GM23338 (cell line): ENCODE results near the gene PPP1R18. TPM values are rescaled to one million over a fixed set of nuclear protein-coding genes. Genes with fewer than 3 reads are reported as not detected.
"Not testable (repeated sequence)": the region's sequence is repeated elsewhere in the genome, so short reads cannot be mapped to it uniquely, and the experiment has no call there.

Experiments used
- ATAC-seq: fragments of 200-7000 bp; cut with Tn5 transposase; 3 replicates; pipeline ENCODE4 v1.9.1; 2020
- DNase-seq: peaks from one replicate; pipeline ENCODE4 v3.0.0-alpha.2; 2015; ENCODE audit warnings: low spot score
- H2AFZ ChIP-seq: fragments of 200-600 bp; sonication (generic); 2 replicates; pipeline ENCODE4 v1.8.0; 2016; ENCODE audit warnings: antibody characterized with exemption, mild to moderate bottlenecking, moderate library complexity
- H3F3A ChIP-seq: fragments of 200-600 bp; sonication (generic); replicated peaks from 2 replicates; pipeline ENCODE4 v1.8.0; 2017; ENCODE audit warnings: antibody characterized with exemption, mixed run types, low read depth
- H3K27ac ChIP-seq: fragments of 200-600 bp; sonication (generic); 2 replicates; pipeline ENCODE4 v1.6.1; 2016; ENCODE audit warnings: low read depth
- H3K27me3 ChIP-seq: fragments of 200-600 bp; sonication (generic); 2 replicates; pipeline ENCODE4 v1.8.0; 2016; ENCODE audit warnings: mild to moderate bottlenecking, mixed run types, moderate library complexity; ENCODE audit not compliant: insufficient read depth
- H3K36me3 ChIP-seq: fragments of 200-600 bp; sonication (generic); 2 replicates; pipeline ENCODE4 v1.8.0; 2016; ENCODE audit warnings: mild to moderate bottlenecking; ENCODE audit not compliant: insufficient read depth
- H3K4me1 ChIP-seq: fragments of 200-600 bp; sonication (generic); 2 replicates; pipeline ENCODE4 v1.8.0; 2016; ENCODE audit warnings: mild to moderate bottlenecking, moderate library complexity; ENCODE audit not compliant: insufficient read depth
- H3K4me2 ChIP-seq: fragments of 200-600 bp; sonication (generic); 2 replicates; pipeline ENCODE4 v1.7.1; 2017; ENCODE audit warnings: mixed run types
- H3K4me3 ChIP-seq: fragments of 200-600 bp; sonication (generic); 2 replicates; pipeline ENCODE4 v1.6.1; 2016; ENCODE audit warnings: mixed run types
- H3K79me2 ChIP-seq: fragments of 200-600 bp; sonication (generic); replicated peaks from 2 replicates; pipeline ENCODE4 v1.8.0; 2017; ENCODE audit warnings: mild to moderate bottlenecking; ENCODE audit not compliant: insufficient read depth
- H3K9me2 ChIP-seq: fragments of 200-600 bp; sonication (generic); 2 replicates; pipeline ENCODE4 v1.8.0; 2017; ENCODE audit not compliant: insufficient read depth
- H4K20me1 ChIP-seq: fragments of 200-600 bp; sonication (generic); replicated peaks from 2 replicates; pipeline ENCODE4 v1.8.0; 2017; ENCODE audit warnings: mild to moderate bottlenecking; ENCODE audit not compliant: insufficient read depth
- H3K27ac Mint-ChIP-seq: 2 replicates; pipeline ENCODE4 v1.8.0; 2020; ENCODE audit warnings: inconsistent platforms, mild to moderate bottlenecking, moderate library complexity, mixed read lengths
- H3K27me3 Mint-ChIP-seq: 3 replicates; pipeline ENCODE4 v1.8.0; 2022; ENCODE audit warnings: low read depth, mild to moderate bottlenecking, moderate library complexity, mixed read lengths, inconsistent platforms; ENCODE audit not compliant: insufficient read depth, poor library complexity
- H3K36me3 Mint-ChIP-seq: 3 replicates; pipeline ENCODE4 v1.8.0; 2021; ENCODE audit warnings: low read depth, mild to moderate bottlenecking, inconsistent platforms, moderate library complexity, mixed read lengths
- H3K4me1 Mint-ChIP-seq: 3 replicates; pipeline ENCODE4 v1.8.0; 2020; ENCODE audit warnings: mild to moderate bottlenecking, inconsistent platforms, mixed read lengths
- H3K4me3 Mint-ChIP-seq: 3 replicates; pipeline ENCODE4 v1.8.0; 2021; ENCODE audit warnings: moderate library complexity, mild to moderate bottlenecking, inconsistent platforms, mixed read lengths
- H3K9me3 Mint-ChIP-seq: 3 replicates; pipeline ENCODE4 v1.8.0; 2020; ENCODE audit warnings: moderate library complexity, mild to moderate bottlenecking, inconsistent platforms, mixed read lengths
- EZH2 ChIP-seq: fragments of 200-600 bp; sonication (generic); IDR thresholded peaks from one replicate; pipeline ENCODE4 v1.8.0; 2017; ENCODE audit warnings: antibody characterized with exemption, mild to moderate bottlenecking, low read depth; ENCODE audit not compliant: unreplicated experiment
- EZH2phosphoT487 ChIP-seq: fragments of 200-600 bp; sonication (generic); IDR thresholded peaks from one replicate; pipeline ENCODE4 v1.8.1; 2018; ENCODE audit warnings: antibody characterized with exemption; ENCODE audit not compliant: unreplicated experiment
- JUNB ChIP-seq: IDR thresholded peaks from one replicate; pipeline ENCODE4 v1.6.1; 2016; ENCODE audit warnings: antibody characterized with exemption; ENCODE audit not compliant: unreplicated experiment
- NANOG ChIP-seq: IDR thresholded peaks from 2 replicates; pipeline ENCODE4 v1.6.1; 2016; ENCODE audit warnings: antibody characterized with exemption, borderline replicate concordance
- POLR2AphosphoS5 ChIP-seq: IDR thresholded peaks from 2 replicates; pipeline ENCODE4 v1.6.1; 2016; ENCODE audit warnings: antibody characterized with exemption, low read depth
- STAT1 ChIP-seq: IDR thresholded peaks from one replicate; pipeline ENCODE4 v1.6.1; 2016; ENCODE audit warnings: antibody characterized with exemption; ENCODE audit not compliant: unreplicated experiment
- ZNF114 ChIP-seq: fragments of 250-450 bp; sonication (Bioruptor Pico); IDR thresholded peaks from 2 replicates; pipeline ENCODE4 v1.5.0; 2020; ENCODE audit warnings: mild to moderate bottlenecking, moderate library complexity
- polyA plus RNA-seq: library from polyadenylated mRNA; unstranded; fragments of >200 nt; fragmentation: Nextera tagmentation; extraction: Ambion mirVana; gene quantifications from 2 replicates; pipeline ENCODE4 v1.2.1, GENCODE V29; 2016
- total RNA-seq: library from RNA; depleted of rRNA; stranded (reverse); fragments of >200 nt; shearing (Covaris generic); gene quantifications from 2 replicates; pipeline ENCODE4 v1.2.3, GENCODE V29; 2014
- TF ChIP-seq, protein P1 (sequence below): IDR thresholded peaks from 2 replicates; pipeline ENCODE4 v1.6.1; 2016; ENCODE audit warnings: antibody characterized with exemption
- TF ChIP-seq, protein P2 (sequence below): IDR thresholded peaks from one replicate; pipeline ENCODE4 v1.6.1; 2018; ENCODE audit warnings: antibody characterized with exemption; ENCODE audit not compliant: unreplicated experiment
- TF ChIP-seq, protein P3 (sequence below): fragments of 250-450 bp; sonication (Bioruptor Pico); IDR thresholded peaks from 2 replicates; pipeline ENCODE4 v1.5.0; 2020; ENCODE audit warnings: mild to moderate bottlenecking, moderate library complexity

Gene PPP1R18
- total and polyA plus RNA-seq, 2 experiments from 2014 or later: 17.1 to 19.2 TPM

DNA sequence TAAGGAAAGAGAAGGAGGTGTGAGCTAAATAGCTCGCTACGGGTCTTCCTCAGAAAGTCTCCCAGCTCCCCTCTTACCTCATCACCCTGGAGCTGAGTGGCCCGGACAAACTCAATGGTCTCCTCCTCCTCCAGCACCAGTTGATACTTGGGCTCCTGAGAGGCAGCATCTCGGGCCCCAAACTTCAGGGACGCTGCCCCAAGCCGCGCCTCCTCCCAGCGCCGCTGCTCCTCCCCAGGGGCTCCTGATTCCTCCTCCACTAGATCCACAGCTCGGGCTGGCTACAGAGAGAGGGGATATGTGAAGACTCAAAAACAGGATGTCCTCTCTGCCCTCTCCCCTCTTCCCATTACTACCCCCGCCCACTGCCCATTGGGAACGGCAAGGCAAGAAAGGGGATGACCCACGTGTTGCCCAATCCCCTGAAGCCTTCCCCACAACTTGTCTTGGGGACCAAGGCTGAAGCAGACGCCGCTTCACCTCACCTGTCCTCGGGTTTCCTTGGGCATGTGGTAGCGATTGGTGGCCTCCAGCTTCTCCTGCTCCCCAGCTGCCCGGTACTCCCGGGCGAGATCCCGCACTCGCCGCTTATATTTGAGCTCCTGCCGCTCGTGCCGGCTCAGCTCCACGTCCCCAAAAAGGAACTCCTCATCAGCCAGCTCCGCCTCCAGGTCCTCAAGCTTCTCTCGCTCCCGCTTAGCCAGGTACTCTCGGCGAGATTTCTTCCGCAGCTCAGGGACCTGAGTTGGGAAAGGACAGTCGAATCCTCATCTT lies 21.3 kb downstream of the PPP1R18 start (continued):
- TF ChIP-seq, protein P1, sequence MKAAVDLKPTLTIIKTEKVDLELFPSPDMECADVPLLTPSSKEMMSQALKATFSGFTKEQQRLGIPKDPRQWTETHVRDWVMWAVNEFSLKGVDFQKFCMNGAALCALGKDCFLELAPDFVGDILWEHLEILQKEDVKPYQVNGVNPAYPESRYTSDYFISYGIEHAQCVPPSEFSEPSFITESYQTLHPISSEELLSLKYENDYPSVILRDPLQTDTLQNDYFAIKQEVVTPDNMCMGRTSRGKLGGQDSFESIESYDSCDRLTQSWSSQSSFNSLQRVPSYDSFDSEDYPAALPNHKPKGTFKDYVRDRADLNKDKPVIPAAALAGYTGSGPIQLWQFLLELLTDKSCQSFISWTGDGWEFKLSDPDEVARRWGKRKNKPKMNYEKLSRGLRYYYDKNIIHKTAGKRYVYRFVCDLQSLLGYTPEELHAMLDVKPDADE: no peak
- no peak for TF ChIP-seq EZH2
- no peak for TF ChIP-seq POLR2AphosphoS5
- TF ChIP-seq, protein P2, sequence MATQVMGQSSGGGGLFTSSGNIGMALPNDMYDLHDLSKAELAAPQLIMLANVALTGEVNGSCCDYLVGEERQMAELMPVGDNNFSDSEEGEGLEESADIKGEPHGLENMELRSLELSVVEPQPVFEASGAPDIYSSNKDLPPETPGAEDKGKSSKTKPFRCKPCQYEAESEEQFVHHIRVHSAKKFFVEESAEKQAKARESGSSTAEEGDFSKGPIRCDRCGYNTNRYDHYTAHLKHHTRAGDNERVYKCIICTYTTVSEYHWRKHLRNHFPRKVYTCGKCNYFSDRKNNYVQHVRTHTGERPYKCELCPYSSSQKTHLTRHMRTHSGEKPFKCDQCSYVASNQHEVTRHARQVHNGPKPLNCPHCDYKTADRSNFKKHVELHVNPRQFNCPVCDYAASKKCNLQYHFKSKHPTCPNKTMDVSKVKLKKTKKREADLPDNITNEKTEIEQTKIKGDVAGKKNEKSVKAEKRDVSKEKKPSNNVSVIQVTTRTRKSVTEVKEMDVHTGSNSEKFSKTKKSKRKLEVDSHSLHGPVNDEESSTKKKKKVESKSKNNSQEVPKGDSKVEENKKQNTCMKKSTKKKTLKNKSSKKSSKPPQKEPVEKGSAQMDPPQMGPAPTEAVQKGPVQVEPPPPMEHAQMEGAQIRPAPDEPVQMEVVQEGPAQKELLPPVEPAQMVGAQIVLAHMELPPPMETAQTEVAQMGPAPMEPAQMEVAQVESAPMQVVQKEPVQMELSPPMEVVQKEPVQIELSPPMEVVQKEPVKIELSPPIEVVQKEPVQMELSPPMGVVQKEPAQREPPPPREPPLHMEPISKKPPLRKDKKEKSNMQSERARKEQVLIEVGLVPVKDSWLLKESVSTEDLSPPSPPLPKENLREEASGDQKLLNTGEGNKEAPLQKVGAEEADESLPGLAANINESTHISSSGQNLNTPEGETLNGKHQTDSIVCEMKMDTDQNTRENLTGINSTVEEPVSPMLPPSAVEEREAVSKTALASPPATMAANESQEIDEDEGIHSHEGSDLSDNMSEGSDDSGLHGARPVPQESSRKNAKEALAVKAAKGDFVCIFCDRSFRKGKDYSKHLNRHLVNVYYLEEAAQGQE: no peak
- no peak for TF ChIP-seq STAT1
- no peak for TF ChIP-seq EZH2phosphoT487
- no peak for TF ChIP-seq NANOG
- no peak for TF ChIP-seq JUNB

DNA sequence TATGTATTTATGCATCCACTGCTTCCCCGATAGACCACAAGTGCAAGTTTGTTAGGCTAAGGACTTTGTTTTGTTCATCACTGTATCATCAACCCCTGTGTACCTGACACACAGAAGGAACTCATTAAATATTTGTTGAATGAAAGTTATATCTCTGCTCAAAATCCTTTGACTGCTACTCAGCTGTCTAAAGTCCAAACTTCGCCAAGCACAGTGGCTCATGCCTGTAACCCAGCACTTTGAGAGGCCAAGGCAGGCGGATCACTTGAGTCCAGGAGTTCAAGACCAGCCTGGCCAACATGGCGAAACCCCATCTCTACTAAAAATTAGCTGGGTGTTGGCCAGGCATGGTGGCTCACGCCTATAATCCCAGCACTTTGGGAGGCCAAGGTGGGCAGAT lies 28.5 kb downstream of the PPP1R18 start:
- ATAC-seq: not testable (repeated sequence)
- H3K36me3 ChIP-seq: peaks cover 17% of the 10 kb centered on the region; the same call in 1 of the 2 replicates
- H3K36me3 Mint-ChIP-seq: peaks cover 79% of the 10 kb centered on the region

DNA sequence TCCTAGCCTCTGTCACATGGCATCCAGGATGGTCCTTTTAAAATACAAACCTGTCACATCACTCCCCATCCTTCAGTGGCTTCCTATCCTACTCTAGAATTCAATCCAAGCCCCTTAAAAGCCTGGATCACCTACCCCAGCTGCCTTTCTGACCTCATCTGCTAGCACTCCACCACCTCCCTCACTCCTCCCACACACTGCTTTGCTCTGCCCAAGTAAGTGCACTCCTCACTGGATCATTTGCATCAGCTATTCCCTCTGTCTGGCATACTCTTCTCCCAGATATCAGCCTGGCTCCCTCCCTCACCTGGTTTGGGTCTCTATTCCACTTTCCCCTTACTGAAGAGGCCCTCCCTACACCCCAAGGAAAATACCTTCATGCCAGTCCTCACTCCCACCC lies 29.0 kb downstream of the PPP1R18 start:
- H3K9me2 ChIP-seq: no peaks in the 10 kb centered on the region
- Mint-ChIP-seq H3K9me3 (no peaks in the 10 kb centered on the region), H3K4me3 (no peak overlapping the region), H3K36me3 (peaks cover 79% of the 10 kb centered on the region), H3K27me3 (peaks cover 9% of the 10 kb centered on the region), H3K27ac (no peak overlapping the region), H3K4me1 (no peaks in the 10 kb centered on the region)
- no peaks in the 10 kb centered on the region for H3K4me1 ChIP-seq
- H3K4me2 ChIP-seq: no peak overlapping the region
- H3K27me3 ChIP-seq: no peaks in the 10 kb centered on the region
- no peak overlapping the region for H3K27ac ChIP-seq
- H3F3A ChIP-seq: peaks cover 4% of the 10 kb centered on the region; the same call in 1 of the 2 replicates
- no peak overlapping the region for H2AFZ ChIP-seq
- ATAC-seq (no peak), DNase-seq (no peak)
- peaks cover 21% of the 10 kb centered on the region for H3K36me3 ChIP-seq
- H3K4me3 ChIP-seq: no peak overlapping the region
- peaks cover 8% of the 10 kb centered on the region; the same call in 1 of the 2 replicates for H4K20me1 ChIP-seq
- no peaks in the 10 kb centered on the region for H3K79me2 ChIP-seq
- no peak for TF ChIP-seq ZNF114 (CRISPR knock-in tag)
- TF ChIP-seq, protein P3, sequence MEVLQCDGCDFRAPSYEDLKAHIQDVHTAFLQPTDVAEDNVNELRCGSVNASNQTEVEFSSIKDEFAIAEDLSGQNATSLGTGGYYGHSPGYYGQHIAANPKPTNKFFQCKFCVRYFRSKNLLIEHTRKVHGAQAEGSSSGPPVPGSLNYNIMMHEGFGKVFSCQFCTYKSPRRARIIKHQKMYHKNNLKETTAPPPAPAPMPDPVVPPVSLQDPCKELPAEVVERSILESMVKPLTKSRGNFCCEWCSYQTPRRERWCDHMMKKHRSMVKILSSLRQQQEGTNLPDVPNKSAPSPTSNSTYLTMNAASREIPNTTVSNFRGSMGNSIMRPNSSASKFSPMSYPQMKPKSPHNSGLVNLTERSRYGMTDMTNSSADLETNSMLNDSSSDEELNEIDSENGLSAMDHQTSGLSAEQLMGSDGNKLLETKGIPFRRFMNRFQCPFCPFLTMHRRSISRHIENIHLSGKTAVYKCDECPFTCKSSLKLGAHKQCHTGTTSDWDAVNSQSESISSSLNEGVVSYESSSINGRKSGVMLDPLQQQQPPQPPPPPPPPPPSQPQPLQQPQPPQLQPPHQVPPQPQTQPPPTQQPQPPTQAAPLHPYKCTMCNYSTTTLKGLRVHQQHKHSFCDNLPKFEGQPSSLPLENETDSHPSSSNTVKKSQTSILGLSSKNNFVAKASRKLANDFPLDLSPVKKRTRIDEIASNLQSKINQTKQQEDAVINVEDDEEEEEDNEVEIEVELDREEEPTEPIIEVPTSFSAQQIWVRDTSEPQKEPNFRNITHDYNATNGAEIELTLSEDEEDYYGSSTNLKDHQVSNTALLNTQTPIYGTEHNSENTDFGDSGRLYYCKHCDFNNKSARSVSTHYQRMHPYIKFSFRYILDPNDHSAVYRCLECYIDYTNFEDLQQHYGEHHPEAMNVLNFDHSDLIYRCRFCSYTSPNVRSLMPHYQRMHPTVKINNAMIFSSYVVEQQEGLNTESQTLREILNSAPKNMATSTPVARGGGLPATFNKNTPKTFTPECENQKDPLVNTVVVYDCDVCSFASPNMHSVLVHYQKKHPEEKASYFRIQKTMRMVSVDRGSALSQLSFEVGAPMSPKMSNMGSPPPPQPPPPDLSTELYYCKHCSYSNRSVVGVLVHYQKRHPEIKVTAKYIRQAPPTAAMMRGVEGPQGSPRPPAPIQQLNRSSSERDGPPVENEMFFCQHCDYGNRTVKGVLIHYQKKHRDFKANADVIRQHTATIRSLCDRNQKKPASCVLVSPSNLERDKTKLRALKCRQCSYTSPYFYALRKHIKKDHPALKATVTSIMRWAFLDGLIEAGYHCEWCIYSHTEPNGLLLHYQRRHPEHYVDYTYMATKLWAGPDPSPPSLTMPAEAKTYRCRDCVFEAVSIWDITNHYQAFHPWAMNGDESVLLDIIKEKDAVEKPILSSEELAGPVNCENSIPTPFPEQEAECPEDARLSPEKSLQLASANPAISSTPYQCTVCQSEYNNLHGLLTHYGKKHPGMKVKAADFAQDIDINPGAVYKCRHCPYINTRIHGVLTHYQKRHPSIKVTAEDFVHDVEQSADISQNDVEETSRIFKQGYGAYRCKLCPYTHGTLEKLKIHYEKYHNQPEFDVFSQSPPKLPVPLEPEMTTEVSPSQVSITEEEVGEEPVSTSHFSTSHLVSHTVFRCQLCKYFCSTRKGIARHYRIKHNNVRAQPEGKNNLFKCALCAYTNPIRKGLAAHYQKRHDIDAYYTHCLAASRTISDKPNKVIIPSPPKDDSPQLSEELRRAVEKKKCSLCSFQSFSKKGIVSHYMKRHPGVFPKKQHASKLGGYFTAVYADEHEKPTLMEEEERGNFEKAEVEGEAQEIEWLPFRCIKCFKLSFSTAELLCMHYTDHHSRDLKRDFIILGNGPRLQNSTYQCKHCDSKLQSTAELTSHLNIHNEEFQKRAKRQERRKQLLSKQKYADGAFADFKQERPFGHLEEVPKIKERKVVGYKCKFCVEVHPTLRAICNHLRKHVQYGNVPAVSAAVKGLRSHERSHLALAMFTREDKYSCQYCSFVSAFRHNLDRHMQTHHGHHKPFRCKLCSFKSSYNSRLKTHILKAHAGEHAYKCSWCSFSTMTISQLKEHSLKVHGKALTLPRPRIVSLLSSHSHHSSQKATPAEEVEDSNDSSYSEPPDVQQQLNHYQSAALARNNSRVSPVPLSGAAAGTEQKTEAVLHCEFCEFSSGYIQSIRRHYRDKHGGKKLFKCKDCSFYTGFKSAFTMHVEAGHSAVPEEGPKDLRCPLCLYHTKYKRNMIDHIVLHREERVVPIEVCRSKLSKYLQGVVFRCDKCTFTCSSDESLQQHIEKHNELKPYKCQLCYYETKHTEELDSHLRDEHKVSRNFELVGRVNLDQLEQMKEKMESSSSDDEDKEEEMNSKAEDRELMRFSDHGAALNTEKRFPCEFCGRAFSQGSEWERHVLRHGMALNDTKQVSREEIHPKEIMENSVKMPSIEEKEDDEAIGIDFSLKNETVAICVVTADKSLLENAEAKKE (CRISPR knock-in tag): no peak

More for the DNA sequence above, 28.5 kb downstream of the PPP1R18 start:
- H3K4me2 ChIP-seq, H3K4me1 ChIP-seq, DNase-seq, H2AFZ ChIP-seq, H3K4me1 Mint-ChIP-seq, H3K4me3 ChIP-seq, H3K9me2 ChIP-seq, H3K27me3 Mint-ChIP-seq, H3F3A ChIP-seq, H3K9me3 Mint-ChIP-seq, H3K27ac ChIP-seq, H3K27me3 ChIP-seq, H3K79me2 ChIP-seq, H3K27ac Mint-ChIP-seq, H4K20me1 ChIP-seq, H3K4me3 Mint-ChIP-seq: not testable (repeated sequence)
